Measurements from ENCODE around the gene GPC5.

The GPC5 gene

GRCh38 chr13:91647361-91647990, 249.1 kb downstream of the GPC5 start:
- TF ChIP-seq, protein P1, sequence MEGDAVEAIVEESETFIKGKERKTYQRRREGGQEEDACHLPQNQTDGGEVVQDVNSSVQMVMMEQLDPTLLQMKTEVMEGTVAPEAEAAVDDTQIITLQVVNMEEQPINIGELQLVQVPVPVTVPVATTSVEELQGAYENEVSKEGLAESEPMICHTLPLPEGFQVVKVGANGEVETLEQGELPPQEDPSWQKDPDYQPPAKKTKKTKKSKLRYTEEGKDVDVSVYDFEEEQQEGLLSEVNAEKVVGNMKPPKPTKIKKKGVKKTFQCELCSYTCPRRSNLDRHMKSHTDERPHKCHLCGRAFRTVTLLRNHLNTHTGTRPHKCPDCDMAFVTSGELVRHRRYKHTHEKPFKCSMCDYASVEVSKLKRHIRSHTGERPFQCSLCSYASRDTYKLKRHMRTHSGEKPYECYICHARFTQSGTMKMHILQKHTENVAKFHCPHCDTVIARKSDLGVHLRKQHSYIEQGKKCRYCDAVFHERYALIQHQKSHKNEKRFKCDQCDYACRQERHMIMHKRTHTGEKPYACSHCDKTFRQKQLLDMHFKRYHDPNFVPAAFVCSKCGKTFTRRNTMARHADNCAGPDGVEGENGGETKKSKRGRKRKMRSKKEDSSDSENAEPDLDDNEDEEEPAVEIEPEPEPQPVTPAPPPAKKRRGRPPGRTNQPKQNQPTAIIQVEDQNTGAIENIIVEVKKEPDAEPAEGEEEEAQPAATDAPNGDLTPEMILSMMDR (IDR thresholded peaks at IDR 0.05; ENCODE audit: low read depth, low read length): peak; percentile 3
- DNase-seq (ENCODE audit: low read depth in 2 of 2): peak in 1 of 2 donors; percentile 59
- H3K4me3 ChIP-seq (replicated peaks in 1 of 2; ENCODE audit: low read depth in 2 of 2, low read length in 2 of 2): no peak overlapping the region

DNA sequence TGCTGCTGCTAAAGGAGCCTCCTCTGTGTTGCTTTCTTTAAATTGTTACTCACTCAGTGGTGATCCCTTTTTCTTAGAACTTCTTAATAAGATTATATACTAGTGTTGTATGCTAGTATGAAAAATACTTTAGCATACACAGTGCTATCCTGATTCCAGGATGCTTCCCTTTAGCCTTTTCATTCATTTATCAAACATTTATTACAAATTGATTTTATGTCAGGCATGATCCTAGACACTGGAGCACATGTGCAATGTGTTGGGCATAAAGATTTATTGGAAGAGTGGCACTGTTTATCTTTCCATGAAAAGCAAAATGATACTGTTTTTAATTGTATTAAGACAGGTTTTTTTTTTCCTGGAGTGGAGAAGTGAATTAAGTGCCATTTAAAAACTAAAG, 249.6 kb downstream of the GPC5 start:
- H3K4me3 ChIP-seq (replicated peaks in 1 of 2; ENCODE audit: low read depth in 2 of 2, low read length in 2 of 2): no peak overlapping the region
- DNase-seq (ENCODE audit: low read depth in 2 of 2): no peak
- TF ChIP-seq, protein P1 (IDR thresholded peaks at IDR 0.05; ENCODE audit: low read depth, low read length): no peak

GRCh38 chr13:91649456-91649855, 251.0 kb downstream of the GPC5 start:
- no peak overlapping the region for H3K4me3 ChIP-seq (replicated peaks in 1 of 2; ENCODE audit: low read depth in 2 of 2, low read length in 2 of 2)
- no peak for DNase-seq (ENCODE audit: low read depth in 2 of 2)
- TF ChIP-seq, protein P1 (IDR thresholded peaks at IDR 0.05; ENCODE audit: low read depth, low read length): no peak

DNA sequence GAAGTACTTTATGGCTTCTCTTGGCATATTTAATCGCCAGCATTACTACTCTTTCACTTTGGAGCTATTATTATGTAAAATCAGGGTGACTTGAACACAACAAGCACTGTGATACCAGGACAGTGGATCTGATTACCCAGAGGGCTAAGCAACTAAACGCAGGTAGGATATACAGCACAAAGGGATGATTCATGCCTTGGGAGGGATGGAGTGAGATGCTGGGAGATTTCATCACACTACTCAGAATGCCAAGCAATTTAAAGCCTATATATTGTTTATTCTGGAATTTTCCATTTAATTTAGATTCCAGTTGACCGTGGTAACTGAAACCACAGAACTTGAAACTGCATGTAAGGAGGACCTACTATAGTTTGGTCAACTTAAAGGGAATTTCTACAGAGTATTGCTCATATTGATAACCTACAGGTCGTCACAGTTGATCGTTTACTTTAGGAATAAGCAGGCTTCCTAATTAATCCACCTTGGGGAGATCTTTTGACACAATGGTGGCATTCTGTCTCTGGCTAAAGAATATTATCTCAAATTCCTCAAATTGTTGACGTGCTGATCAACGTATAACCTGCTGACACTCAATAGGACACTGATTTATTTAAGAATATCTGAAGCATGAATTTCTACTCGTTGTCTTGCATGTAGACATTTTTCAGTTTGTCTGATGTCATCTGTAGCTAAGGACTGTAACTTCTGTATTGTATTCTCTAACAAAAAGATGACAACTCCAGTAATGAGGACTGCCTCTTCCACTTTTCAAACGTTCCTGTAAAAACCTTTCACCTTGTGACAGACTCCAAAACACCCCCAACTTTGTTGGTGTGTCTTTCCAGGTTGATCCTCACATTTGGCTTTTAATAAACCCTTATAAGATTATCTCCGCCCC, 254.2 kb downstream of the GPC5 start:
- TF ChIP-seq, protein P1 (IDR thresholded peaks at IDR 0.05; ENCODE audit: low read depth, low read length): no peak
- no peak overlapping the region for H3K4me3 ChIP-seq (replicated peaks in 1 of 2; ENCODE audit: low read depth in 2 of 2, low read length in 2 of 2)
- DNase-seq (ENCODE audit: low read depth in 2 of 2): no peak

DNA sequence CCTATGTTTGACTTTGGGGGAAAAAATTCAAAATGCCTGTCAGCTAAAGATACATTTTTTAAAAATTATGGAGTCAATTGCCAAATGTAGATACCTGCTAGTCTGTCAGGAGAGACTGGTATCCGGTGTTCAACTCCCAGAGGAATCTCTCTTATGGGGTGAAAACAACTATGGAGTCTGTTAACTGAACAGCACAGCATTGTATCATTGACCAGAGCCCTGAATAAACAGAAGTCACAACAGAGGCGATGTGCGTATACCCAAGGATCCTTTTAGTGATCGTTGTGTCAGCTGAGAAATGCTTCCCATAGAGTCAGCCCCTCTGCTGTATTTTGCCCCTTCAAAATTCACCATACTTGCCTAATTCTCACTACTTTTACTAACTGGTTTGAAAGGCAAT, 257.3 kb downstream of the GPC5 start:
- H3K4me3 ChIP-seq (replicated peaks in 1 of 2; ENCODE audit: low read depth in 2 of 2, low read length in 2 of 2): no peak overlapping the region
- TF ChIP-seq, protein P1 (IDR thresholded peaks at IDR 0.05; ENCODE audit: low read depth, low read length): no peak
- DNase-seq (ENCODE audit: low read depth in 2 of 2): no peak

DNA sequence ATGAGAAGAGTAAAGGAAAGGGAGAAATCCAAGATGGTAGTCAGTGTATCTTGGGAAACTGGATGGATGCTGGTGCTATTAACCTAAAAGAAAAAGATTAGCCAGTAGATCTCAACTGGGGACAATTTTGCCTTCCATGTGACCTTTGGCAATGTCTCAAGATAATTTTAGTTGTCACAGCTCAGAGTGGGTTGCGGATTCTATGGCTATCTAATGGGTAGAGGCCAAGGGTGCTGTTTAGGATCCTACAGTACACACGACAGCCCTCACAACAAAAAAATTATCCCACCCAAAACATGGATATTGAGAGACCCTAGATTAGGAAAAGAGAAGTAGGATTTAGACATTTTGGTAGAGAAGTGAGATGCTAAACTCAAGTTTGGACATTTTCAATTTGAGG, 258.9 kb downstream of the GPC5 start:
- TF ChIP-seq, protein P1 (IDR thresholded peaks at IDR 0.05; ENCODE audit: low read depth, low read length): no peak
- no peak for DNase-seq (ENCODE audit: low read depth in 2 of 2)
- no peak overlapping the region for H3K4me3 ChIP-seq (replicated peaks in 1 of 2; ENCODE audit: low read depth in 2 of 2, low read length in 2 of 2)

Data from cardiac fibroblast (primary cell).